AG10803 (cell line): ENCODE results near the gene SRCIN1.
A peak's percentile ranks its signal among the peaks of the same experiment; 100 is the strongest.

Experiments used
- DNase-seq: peaks from one replicate; pipeline ENCODE4 v3.0.0; 2010; ENCODE audit warnings: low read depth
- H3K4me3 ChIP-seq: 2 replicates; pipeline ENCODE4 v1.5.1; 2011; ENCODE audit warnings: mild to moderate bottlenecking, low read length, control low read depth
- TF ChIP-seq, protein P1 (sequence below): conservative IDR thresholded peaks from 2 replicates; pipeline ENCODE4 v1.5.1; 2011; ENCODE audit warnings: mild to moderate bottlenecking, low read length, control low read depth, inconsistent platforms

Gene SRCIN1

GRCh38 chr17:38584350-38584925 is 21.3 kb downstream of the SRCIN1 start:
- peak; percentile 54 for DNase-seq
- TF ChIP-seq, protein P1, sequence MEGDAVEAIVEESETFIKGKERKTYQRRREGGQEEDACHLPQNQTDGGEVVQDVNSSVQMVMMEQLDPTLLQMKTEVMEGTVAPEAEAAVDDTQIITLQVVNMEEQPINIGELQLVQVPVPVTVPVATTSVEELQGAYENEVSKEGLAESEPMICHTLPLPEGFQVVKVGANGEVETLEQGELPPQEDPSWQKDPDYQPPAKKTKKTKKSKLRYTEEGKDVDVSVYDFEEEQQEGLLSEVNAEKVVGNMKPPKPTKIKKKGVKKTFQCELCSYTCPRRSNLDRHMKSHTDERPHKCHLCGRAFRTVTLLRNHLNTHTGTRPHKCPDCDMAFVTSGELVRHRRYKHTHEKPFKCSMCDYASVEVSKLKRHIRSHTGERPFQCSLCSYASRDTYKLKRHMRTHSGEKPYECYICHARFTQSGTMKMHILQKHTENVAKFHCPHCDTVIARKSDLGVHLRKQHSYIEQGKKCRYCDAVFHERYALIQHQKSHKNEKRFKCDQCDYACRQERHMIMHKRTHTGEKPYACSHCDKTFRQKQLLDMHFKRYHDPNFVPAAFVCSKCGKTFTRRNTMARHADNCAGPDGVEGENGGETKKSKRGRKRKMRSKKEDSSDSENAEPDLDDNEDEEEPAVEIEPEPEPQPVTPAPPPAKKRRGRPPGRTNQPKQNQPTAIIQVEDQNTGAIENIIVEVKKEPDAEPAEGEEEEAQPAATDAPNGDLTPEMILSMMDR, result peak; percentile 79
- H3K4me3 ChIP-seq, result no peak overlapping the region

DNA sequence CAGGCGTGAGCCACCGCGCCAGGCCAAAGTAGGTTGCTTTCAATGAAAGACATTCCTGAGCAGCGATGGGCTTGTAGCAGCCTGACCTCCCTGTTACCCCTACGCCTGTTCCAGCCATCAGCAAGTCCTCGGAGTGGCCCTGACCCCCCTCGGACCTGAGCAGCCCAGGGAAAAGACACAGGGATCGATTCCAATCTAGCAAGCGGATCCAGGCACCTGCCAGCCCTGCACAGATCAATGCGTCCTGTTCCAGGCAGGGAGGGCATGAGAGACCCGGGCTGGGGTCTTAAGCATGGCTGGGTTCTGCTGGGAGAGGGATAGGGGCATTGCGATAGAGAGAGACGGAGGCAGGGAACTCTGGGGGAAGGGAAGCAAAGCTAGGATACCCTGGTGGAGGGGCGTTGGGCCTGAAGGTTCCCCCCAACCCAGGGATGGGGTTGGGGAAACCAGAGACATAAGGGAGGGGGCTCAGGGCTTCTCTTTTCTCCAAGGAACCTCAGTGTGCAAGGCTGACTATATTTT is 21.9 kb downstream of the SRCIN1 start:
- TF ChIP-seq, protein P1, result no peak
- H3K4me3 ChIP-seq, result no peak overlapping the region
- DNase-seq, result no peak

GRCh38 chr17:38583176-38583575 is 22.6 kb downstream of the SRCIN1 start:
- no peak for DNase-seq
- no peak overlapping the region for H3K4me3 ChIP-seq
- TF ChIP-seq, protein P1, result no peak

DNA sequence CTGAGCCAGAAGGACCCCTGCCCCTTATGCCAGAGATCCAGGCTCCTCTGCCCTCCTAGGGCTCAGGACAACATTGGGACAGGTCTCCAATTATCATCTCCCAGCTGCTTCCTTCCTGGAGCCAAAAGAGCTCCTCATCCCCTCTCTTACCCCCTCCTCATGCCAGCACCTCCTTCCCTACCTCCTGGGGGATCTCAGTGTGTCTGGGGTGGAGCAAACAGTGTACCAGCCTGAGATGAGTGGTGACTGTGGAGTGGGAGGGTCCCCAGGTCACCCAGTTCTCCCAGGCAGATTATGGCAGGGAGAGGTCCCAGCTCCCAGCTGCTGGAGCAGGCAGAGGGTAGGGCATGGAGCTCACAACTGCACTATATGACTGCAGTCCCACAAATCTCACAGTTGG is 23.7 kb downstream of the SRCIN1 start:
- no peak for DNase-seq
- TF ChIP-seq, protein P1, result no peak
- no peak overlapping the region for H3K4me3 ChIP-seq

GRCh38 chr17:38579934-38580333 is 25.8 kb downstream of the SRCIN1 start:
- TF ChIP-seq, protein P1, result peak; percentile 17; the same call in 1 of the 2 replicates
- DNase-seq, result no peak
- H3K4me3 ChIP-seq, result no peak overlapping the region

- TF ChIP-seq, protein P1, result no peak
- H3K4me3 ChIP-seq, result no peak overlapping the region
- no peak for DNase-seq
Observed at GRCh38 chr17:38579083-38579480, 26.7 kb downstream of the SRCIN1 start.
